HL-60 (cell line): ENCODE results near the gene GLIPR2.

Experiments used
- CTCF ChIP-seq: IDR thresholded peaks from one replicate; pipeline ENCODE4 v1.5.1; 2011; ENCODE audit warnings: low read length, control low read depth, inconsistent platforms; ENCODE audit not compliant: insufficient read depth
- POLR2AphosphoS5 ChIP-seq: IDR thresholded peaks from 2 replicates; pipeline ENCODE4 v1.6.1; 2012; ENCODE audit warnings: low read depth
- REST ChIP-seq: IDR thresholded peaks from 2 replicates; pipeline ENCODE4 v1.6.1; 2012; ENCODE audit warnings: low read depth; ENCODE audit not compliant: insufficient replicate concordance
- SPI1 ChIP-seq: IDR thresholded peaks from 2 replicates; pipeline ENCODE4 v1.6.1; 2012; ENCODE audit warnings: low read depth, mild to moderate bottlenecking, borderline replicate concordance

- TF ChIP-seq CTCF: no peak
- TF ChIP-seq POLR2AphosphoS5: peak; percentile 61
- no peak for TF ChIP-seq SPI1
- no peak for TF ChIP-seq REST
These were observed 8.2 kb upstream of the GLIPR2 start for GRCh38 chr9:36128349-36128748.
